ENCODE measurements around the gene LRRC7.

The LRRC7 gene

DNA sequence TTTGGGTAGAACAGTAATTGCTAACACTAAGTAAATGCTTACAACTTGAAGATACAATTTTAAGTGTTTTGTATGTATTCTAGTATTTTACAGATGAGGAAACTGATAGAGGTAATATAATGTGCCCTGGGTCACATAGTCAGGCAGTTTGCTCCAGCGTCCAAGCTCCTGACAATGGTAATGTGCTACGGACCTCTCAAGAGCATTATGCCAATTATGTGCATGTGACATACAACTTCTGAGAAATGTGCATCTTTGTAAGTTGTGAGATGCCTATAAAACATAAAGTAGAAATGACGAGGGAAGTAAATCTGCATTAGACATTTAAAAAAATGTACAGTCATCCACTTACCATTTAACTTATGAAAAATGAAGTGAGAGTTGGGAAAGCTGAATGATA, 186.8 kb downstream of the LRRC7 start:
- Histone ChIP-seq H3K4me3 (no peak overlapping the region), H3K27ac (no peak overlapping the region)
- no peak for DNase-seq (ENCODE audit: low spot score)
- TF ChIP-seq, protein P1, sequence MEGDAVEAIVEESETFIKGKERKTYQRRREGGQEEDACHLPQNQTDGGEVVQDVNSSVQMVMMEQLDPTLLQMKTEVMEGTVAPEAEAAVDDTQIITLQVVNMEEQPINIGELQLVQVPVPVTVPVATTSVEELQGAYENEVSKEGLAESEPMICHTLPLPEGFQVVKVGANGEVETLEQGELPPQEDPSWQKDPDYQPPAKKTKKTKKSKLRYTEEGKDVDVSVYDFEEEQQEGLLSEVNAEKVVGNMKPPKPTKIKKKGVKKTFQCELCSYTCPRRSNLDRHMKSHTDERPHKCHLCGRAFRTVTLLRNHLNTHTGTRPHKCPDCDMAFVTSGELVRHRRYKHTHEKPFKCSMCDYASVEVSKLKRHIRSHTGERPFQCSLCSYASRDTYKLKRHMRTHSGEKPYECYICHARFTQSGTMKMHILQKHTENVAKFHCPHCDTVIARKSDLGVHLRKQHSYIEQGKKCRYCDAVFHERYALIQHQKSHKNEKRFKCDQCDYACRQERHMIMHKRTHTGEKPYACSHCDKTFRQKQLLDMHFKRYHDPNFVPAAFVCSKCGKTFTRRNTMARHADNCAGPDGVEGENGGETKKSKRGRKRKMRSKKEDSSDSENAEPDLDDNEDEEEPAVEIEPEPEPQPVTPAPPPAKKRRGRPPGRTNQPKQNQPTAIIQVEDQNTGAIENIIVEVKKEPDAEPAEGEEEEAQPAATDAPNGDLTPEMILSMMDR (IDR thresholded peaks at IDR 0.05), result no peak

DNA sequence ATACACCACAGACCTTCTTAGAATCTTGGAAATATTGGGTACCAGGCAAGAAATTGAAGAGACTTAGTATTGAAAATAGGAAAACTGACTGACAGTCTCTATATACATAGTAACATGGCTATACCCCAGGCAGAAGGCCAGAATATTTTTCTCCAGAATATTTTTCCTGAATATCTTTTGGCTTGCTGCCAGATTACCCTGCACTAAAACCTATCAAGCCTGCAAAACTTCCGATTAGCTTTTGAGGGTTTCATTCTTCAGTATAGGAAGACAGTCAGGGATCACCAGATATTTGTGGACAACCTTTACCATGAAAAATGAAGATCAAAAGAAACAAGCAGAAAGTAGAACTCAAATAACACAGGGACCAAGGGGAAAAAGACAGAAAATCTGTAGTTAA, 187.9 kb downstream of the LRRC7 start:
- no peak for DNase-seq (ENCODE audit: low spot score)
- TF ChIP-seq, protein P1 (IDR thresholded peaks at IDR 0.05), result no peak
- no peak overlapping the region for H3K4me3 ChIP-seq
- H3K27ac ChIP-seq, result no peak overlapping the region

DNA sequence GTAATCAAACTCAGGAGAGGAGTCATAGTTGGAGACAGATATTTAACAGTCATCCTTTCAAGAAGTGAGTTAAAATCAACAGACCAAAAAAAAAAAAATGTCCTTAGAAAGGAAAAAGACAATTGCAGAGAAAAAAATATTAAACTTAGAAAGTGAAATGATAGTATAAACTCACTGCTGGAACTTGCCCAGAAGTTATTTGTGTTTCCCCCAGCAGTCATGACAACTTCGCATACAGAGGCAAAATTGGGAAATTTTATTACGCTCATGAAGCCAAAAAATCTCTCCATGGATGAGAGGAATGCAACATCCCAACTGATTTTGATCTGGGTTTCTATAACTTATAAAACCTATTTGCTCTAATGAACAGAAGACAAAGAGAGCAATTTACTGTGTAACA, 198.2 kb downstream of the LRRC7 start:
- DNase-seq (ENCODE audit: low spot score), result no peak
- TF ChIP-seq, protein P1 (IDR thresholded peaks at IDR 0.05), result no peak
- no peak overlapping the region for H3K4me3 ChIP-seq
- H3K27ac ChIP-seq, result no peak overlapping the region

DNA sequence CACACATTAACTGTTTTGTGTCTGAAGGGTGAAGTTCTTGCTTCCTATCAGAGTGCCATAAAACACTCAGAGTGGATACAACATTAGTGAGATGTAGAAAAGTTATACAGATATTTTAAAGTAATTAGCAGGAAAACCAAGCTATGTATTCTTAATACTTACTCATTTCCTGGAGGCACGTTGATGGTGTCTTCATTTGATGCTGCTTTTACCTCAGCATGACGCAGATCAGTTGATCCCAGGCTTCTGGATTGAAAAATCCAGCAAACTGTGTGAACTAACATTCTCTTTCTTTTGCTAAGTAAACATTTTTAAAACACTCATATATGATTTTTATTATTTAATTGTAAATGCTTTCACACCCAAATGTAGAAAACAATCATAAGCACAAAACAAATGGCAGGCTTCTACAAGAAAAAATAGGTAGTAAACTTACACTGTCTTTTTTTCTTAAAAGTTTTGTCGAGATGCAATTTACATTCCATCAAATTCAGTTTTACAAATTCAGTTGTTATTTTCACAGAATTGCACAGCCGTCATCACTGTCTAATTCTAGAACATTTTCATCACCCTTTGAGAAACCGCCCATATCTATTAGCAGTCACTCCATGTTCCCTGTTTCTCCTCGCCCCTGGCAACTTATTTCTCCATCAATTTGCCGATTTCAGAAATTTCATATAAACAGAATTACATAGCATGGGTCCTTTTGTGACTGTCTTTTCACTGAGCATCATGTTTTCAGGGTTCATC, 198.9 kb downstream of the LRRC7 start:
- DNase-seq (ENCODE audit: low spot score), result no peak
- Histone ChIP-seq H3K4me3 (no peak overlapping the region), H3K27ac (no peak overlapping the region)
- TF ChIP-seq, protein P1 (IDR thresholded peaks at IDR 0.05), result no peak

DNA sequence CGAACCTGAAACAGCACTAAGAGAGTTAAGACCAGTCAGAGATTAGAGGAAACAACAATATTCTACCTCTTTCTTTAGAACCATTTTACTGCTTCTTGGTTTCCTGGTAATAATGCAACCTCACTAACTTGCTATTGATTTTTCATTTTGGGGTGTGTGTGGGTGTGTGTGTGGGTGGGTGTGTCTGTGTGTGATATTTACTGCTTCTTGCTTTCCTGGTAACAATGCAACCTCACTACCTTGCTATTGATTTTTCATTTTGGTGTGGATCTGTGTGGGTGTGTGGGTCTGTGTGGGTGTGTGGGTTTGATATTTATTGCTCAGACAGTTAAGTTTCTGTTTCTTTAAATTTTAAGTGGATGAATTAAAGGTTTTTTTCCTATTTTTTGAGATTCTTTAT, 208.8 kb downstream of the LRRC7 start:
- no peak overlapping the region for H3K27ac ChIP-seq
- TF ChIP-seq, protein P1 (IDR thresholded peaks at IDR 0.05), result no peak

DNA sequence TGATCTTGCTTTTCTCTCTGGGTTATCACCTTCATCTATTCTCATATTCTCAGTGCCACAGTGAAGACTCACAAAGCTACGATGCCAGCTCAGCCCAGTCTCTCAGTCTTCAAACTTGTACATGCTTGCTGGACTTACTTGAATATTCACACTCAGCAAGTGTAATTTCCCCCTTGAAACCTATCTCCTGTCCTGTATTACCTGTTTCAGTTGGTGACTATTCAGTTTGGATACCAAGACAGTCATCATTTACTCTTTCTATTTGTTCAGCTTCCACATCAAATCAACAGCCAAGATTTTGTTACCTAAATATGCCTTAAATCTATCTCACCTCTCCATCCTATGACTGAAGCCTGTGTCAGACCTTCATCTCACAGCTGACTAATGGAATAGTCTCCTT, 209.7 kb downstream of the LRRC7 start:
- Histone ChIP-seq H3K27ac (no peak overlapping the region), H3K4me3 (no peak overlapping the region)
- DNase-seq (ENCODE audit: low spot score), result no peak
- TF ChIP-seq, protein P1 (IDR thresholded peaks at IDR 0.05), result no peak

More for the DNA sequence above, 208.8 kb downstream of the LRRC7 start:
- no peak overlapping the region for H3K4me3 ChIP-seq
- DNase-seq (ENCODE audit: low spot score), result no peak

DNA sequence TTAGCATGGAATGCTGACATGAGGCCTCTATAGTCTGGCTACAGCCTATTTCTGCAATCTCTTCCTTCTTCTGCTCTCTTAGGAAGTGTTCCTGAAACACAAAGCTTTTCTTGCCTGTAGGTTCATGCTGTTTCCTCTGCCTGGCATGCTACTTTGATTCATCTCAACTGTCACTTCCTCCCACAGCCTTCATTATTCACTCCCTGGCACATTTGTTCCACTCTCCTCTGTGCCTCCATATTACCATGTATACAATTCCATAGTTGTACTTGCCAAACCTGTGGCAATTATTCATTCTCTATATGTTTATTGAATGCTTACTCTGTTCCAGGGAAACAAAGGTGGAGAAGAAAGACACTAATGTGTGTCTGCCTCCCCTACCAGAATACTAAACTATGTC, 210.2 kb downstream of the LRRC7 start:
- Histone ChIP-seq H3K4me3 (no peak overlapping the region), H3K27ac (no peak overlapping the region)
- TF ChIP-seq, protein P1 (IDR thresholded peaks at IDR 0.05), result no peak
- DNase-seq (ENCODE audit: low spot score), result no peak

All from coronary artery (tissue), 2 donors.